ENCODE measurements around the gene LAMA5. TPM values are rescaled to one million over a fixed set of nuclear protein-coding genes. Genes with fewer than 3 reads are reported as not detected.
"Not testable (repeated sequence)": the region's sequence is repeated elsewhere in the genome, so short reads cannot be mapped to it uniquely, and the experiment has no call there.

The LAMA5 gene
- total RNA-seq, 1 donor from 2014 or later = 18.6 TPM

GRCh38 chr20:62390317-62391164 lies 23.4 kb upstream of the LAMA5 start:
- no peak for DNase-seq (ENCODE audit: low read depth in 2 of 2)

- no peak for DNase-seq (ENCODE audit: low read depth in 2 of 2)
Observed at GRCh38 chr20:62389601-62390087, 22.5 kb upstream of the LAMA5 start.

- DNase-seq (ENCODE audit: low read depth in 2 of 2) = no peak
Observed at GRCh38 chr20:62388839-62389600, 21.9 kb upstream of the LAMA5 start.

GRCh38 chr20:62387933-62388635 lies 21.0 kb upstream of the LAMA5 start:
- DNase-seq (ENCODE audit: low read depth in 2 of 2) = no peak

- DNase-seq (ENCODE audit: low read depth in 2 of 2) = no peak
Observed at GRCh38 chr20:62387219-62387913, 20.3 kb upstream of the LAMA5 start.

- DNase-seq (ENCODE audit: low read depth in 2 of 2) = peak; percentile 84 to 94
Observed at GRCh38 chr20:62386383-62387218, 19.5 kb upstream of the LAMA5 start, which contains the start of gene RPS21. Gene RPS21, plus strand, starts transcription at chr20:62387103. Its CDS starts 236 bp downstream, at chr20:62387339.

- DNase-seq (ENCODE audit: low read depth in 2 of 2) = peak; percentile 73 to 88
Observed at GRCh38 chr20:62382306-62383198, 15.4 kb upstream of the LAMA5 start.

- no peak for DNase-seq (ENCODE audit: low read depth in 2 of 2)
Observed at GRCh38 chr20:62381842-62382241, 14.7 kb upstream of the LAMA5 start.

GRCh38 chr20:62381202-62381797 lies 14.2 kb upstream of the LAMA5 start:
- peak in 1 of 2 donors; percentile 83 for DNase-seq (ENCODE audit: low read depth in 2 of 2)

- DNase-seq (ENCODE audit: low read depth in 2 of 2) = no peak
Observed at GRCh38 chr20:62378215-62378614, 11.1 kb upstream of the LAMA5 start.

GRCh38 chr20:62377615-62378178 lies 10.6 kb upstream of the LAMA5 start:
- no peak for DNase-seq (ENCODE audit: low read depth in 2 of 2)

- no peak for DNase-seq (ENCODE audit: low read depth in 2 of 2)
Observed at GRCh38 chr20:62377064-62377461, 10.0 kb upstream of the LAMA5 start.

GRCh38 chr20:62376112-62377063 lies 9.3 kb upstream of the LAMA5 start:
- peak in 1 of 2 donors; percentile 50 for DNase-seq (ENCODE audit: low read depth in 2 of 2)

GRCh38 chr20:62374331-62375152 lies 7.4 kb upstream of the LAMA5 start:
- no peak for DNase-seq (ENCODE audit: low read depth in 2 of 2)

- DNase-seq (ENCODE audit: low read depth in 2 of 2) = not testable (repeated sequence)
Observed at GRCh38 chr20:62373631-62374179, 6.6 kb upstream of the LAMA5 start.

All from dermis microvascular lymphatic vessel endothelial cell (primary cell).